HEK293 (cell line): Measurements from ENCODE around the gene VPS13D.

Source experiments
- CTCF ChIA-PET: fragments of 350-600 bp; formaldehyde crosslinking; extraction: SDS; loops from one replicate; lab custom pipeline; 2021; ENCODE audit warnings: antibody characterized with exemption; lab: Yijun Ruan, JAX
- POLR2A ChIA-PET: fragments of 300-600 bp; formaldehyde crosslinking; extraction: SDS; loops from one replicate; lab custom pipeline; 2020; ENCODE audit warnings: antibody characterized with exemption, inconsistent platforms; lab: Yijun Ruan, JAX
- H3K27ac ChIP-seq: fragments of 200-500 bp; sonication (Bioruptor generic); 2 replicates; pipeline ENCODE4 v1.5.1; 2014; ENCODE audit warnings: low read depth, low read length, control low read depth, inconsistent platforms; ENCODE audit errors: extremely low read depth
- H3K36me3 ChIP-seq, 2 experiments: fragments of 200-500 bp in 1 of 2; sonication (Bioruptor generic) in 1 of 2; 1 replicate in 1 of 2; 2 replicates in 1 of 2; pipeline ENCODE4 v1.5.1; 2014 to 2017; ENCODE audit warnings: inconsistent platforms in 2 of 2, low read length in 2 of 2; ENCODE audit not compliant: control insufficient read depth in 2 of 2, insufficient read depth in 1 of 2
- H3K4me1 ChIP-seq: fragments of 200-500 bp; sonication (Bioruptor generic); 2 replicates; pipeline ENCODE4 v1.5.1; 2014; ENCODE audit warnings: mild to moderate bottlenecking, low read length, inconsistent platforms; ENCODE audit not compliant: control insufficient read depth, insufficient read depth
- H3K4me3 ChIP-seq: 2 replicates; pipeline ENCODE4 v1.5.1; 2011; ENCODE audit warnings: low read depth, mild to moderate bottlenecking, control low read depth, low read length, moderate library complexity
- H3K9me3 ChIP-seq: fragments of 200-500 bp; sonication (Bioruptor generic); 2 replicates; pipeline ENCODE4 v1.5.1; 2014; ENCODE audit warnings: low read depth, low read length, inconsistent platforms; ENCODE audit not compliant: control insufficient read depth, insufficient read depth
- EGR2 ChIP-seq: fragments of 450-650 bp; formaldehyde crosslinking; IDR thresholded peaks from 2 replicates; pipeline ENCODE4 v1.5.1; 2016; ENCODE audit warnings: low read depth, missing biosample characterization, missing genetic modification characterization
- KLF1 ChIP-seq: fragments of 450-650 bp; formaldehyde crosslinking; IDR thresholded peaks from 2 replicates; pipeline ENCODE4 v1.5.1; 2016; ENCODE audit warnings: missing biosample characterization, missing genetic modification characterization
- MZF1 ChIP-seq: fragments of 450-650 bp; formaldehyde crosslinking; IDR thresholded peaks from 2 replicates; pipeline ENCODE4 v1.5.1; 2017; ENCODE audit warnings: missing biosample characterization, missing genetic modification characterization, borderline replicate concordance
- OVOL3 ChIP-seq: fragments of 450-650 bp; formaldehyde crosslinking; IDR thresholded peaks from 2 replicates; pipeline ENCODE4 v1.5.1; 2016; ENCODE audit warnings: missing biosample characterization, missing genetic modification characterization
- PRDM1 ChIP-seq: fragments of 450-650 bp; formaldehyde crosslinking; IDR thresholded peaks from 2 replicates; pipeline ENCODE4; 2016; ENCODE audit warnings: missing biosample characterization, missing genetic modification characterization
- SETDB1 ChIP-seq: IDR thresholded peaks from one replicate; pipeline ENCODE4 v1.6.1; 2017; ENCODE audit warnings: mild to moderate bottlenecking, low read length, moderate library complexity, mixed read lengths; ENCODE audit not compliant: insufficient read length
- SP2 ChIP-seq: fragments of 450-650 bp; formaldehyde crosslinking; IDR thresholded peaks from 2 replicates; pipeline ENCODE4 v1.5.1; 2016; ENCODE audit warnings: missing biosample characterization, missing genetic modification characterization
- SP3 ChIP-seq: fragments of 450-650 bp; formaldehyde crosslinking; IDR thresholded peaks from 2 replicates; pipeline ENCODE4 v1.5.1; 2016; ENCODE audit warnings: missing biosample characterization, missing genetic modification characterization
- TRIM28 ChIP-seq: IDR thresholded peaks from 2 replicates; pipeline ENCODE4 v1.6.1; 2011; ENCODE audit warnings: low read length, control low read depth, borderline replicate concordance
- YY1 ChIP-seq: fragments of 450-650 bp; formaldehyde crosslinking; IDR thresholded peaks from 2 replicates; pipeline ENCODE4 v1.5.1; 2018; ENCODE audit warnings: missing biosample characterization, missing genetic modification characterization
- ZFHX2 ChIP-seq: fragments of 450-650 bp; formaldehyde crosslinking; conservative IDR thresholded peaks from 2 replicates; pipeline ENCODE4 v1.5.1; 2016; ENCODE audit warnings: missing biosample characterization, missing genetic modification characterization
- ZNF112 ChIP-seq: fragments of 450-650 bp; formaldehyde crosslinking; IDR thresholded peaks from 2 replicates; pipeline ENCODE4 v1.5.0; 2017; ENCODE audit warnings: missing biosample characterization, missing genetic modification characterization
- ZNF23 ChIP-seq: fragments of 450-650 bp; formaldehyde crosslinking; IDR thresholded peaks from 2 replicates; pipeline ENCODE4 v1.5.1; 2016; ENCODE audit warnings: missing biosample characterization, missing genetic modification characterization, borderline replicate concordance
- ZNF24 ChIP-seq: fragments of 450-650 bp; formaldehyde crosslinking; IDR thresholded peaks from 2 replicates; pipeline ENCODE4 v1.5.1; 2016; ENCODE audit warnings: missing biosample characterization, missing genetic modification characterization
- ZNF341 ChIP-seq: fragments of 450-650 bp; formaldehyde crosslinking; IDR thresholded peaks from 2 replicates; pipeline ENCODE4; 2016; ENCODE audit warnings: low read depth, missing biosample characterization, missing genetic modification characterization
- ZNF677 ChIP-seq: fragments of 450-650 bp; IDR thresholded peaks from 2 replicates; pipeline ENCODE4 v1.5.0; 2018; ENCODE audit warnings: missing biosample characterization, mild to moderate bottlenecking, missing genetic modification characterization, moderate library complexity
- TF ChIP-seq, protein P1 (sequence below): fragments of 450-650 bp; formaldehyde crosslinking; IDR thresholded peaks from 2 replicates; pipeline ENCODE4 v1.5.1; 2016; ENCODE audit warnings: missing biosample characterization, missing genetic modification characterization
- TF ChIP-seq, protein P2 (sequence below): fragments of 450-650 bp; formaldehyde crosslinking; IDR thresholded peaks from 2 replicates; pipeline ENCODE4; 2016; ENCODE audit warnings: missing biosample characterization, missing genetic modification characterization
- TF ChIP-seq, protein P3 (sequence below): fragments of 450-650 bp; formaldehyde crosslinking; IDR thresholded peaks from 2 replicates; pipeline ENCODE4 v1.5.1; 2016; ENCODE audit warnings: missing biosample characterization, missing genetic modification characterization
- TF ChIP-seq, protein P4 (sequence below): fragments of 450-650 bp; formaldehyde crosslinking; IDR thresholded peaks from 2 replicates; pipeline ENCODE4 v1.5.1; 2016; ENCODE audit warnings: missing biosample characterization, missing genetic modification characterization

The VPS13D gene

DNA sequence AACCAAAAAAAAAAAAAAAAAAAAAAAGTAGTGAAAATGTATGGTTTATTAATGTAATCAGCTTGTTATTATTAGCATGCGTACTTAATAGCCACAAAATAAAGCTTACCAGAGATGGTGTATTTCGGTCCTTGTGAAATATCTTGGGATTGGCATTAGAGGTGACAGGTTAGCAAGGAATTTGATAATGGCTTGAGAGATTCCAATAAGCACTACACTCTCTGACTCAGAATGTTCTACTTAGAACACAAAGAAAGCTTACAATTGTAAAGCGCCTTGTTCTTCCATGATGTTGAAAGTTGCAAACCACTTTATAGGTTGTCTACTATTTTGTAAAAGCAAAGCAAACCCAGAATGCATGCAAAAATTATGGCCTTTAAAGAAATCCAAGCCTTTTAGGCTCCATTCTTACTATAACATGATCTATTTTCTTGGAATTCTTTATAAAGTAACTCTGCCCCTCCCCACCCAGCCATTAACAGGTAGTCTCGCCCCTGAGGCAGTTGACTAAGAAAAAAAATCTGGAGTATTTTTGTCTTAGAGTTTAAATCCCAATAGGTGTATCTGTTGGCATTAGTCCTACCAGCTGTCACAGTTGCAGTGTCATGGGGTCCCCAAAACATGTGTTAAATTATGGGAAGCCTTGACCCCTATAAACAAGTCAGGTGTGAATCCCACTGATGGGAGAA, 259.0 kb downstream of the VPS13D start:
- CTCF ChIA-PET, result interaction anchor here (0.7 to 1.0 kb wide), 2 partner anchors 19 to 170 kb away, joined by 3 to 6 read pairs; no protein-coding TSS in a partner anchor
- no peak overlapping the region for H3K27ac ChIP-seq
- no peaks in the 10 kb centered on the region for H3K9me3 ChIP-seq
- H3K36me3 ChIP-seq, result peaks cover 0 to 21% of the 10 kb centered on the region in 2 experiments; a peak in 1 of 3 replicates
- H3K4me1 ChIP-seq, result no peaks in the 10 kb centered on the region
- TF ChIP-seq ZNF112 (tag by site-specific recombination), result no peak
- TF ChIP-seq ZNF23 (tag by site-specific recombination), result no peak
- TF ChIP-seq, protein P1, sequence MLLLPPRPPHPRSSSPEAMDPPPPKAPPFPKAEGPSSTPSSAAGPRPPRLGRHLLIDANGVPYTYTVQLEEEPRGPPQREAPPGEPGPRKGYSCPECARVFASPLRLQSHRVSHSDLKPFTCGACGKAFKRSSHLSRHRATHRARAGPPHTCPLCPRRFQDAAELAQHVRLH (tag by site-specific recombination), result no peak
- TF ChIP-seq ZNF677 (tag by site-specific recombination), result no peak
- no peak for TF ChIP-seq MZF1
- TF ChIP-seq ZNF341 (tag by site-specific recombination), result no peak
- TF ChIP-seq ZFHX2 (tag by site-specific recombination), result no peak
- TF ChIP-seq PRDM1 (tag by site-specific recombination), result no peak
- TF ChIP-seq, protein P2, sequence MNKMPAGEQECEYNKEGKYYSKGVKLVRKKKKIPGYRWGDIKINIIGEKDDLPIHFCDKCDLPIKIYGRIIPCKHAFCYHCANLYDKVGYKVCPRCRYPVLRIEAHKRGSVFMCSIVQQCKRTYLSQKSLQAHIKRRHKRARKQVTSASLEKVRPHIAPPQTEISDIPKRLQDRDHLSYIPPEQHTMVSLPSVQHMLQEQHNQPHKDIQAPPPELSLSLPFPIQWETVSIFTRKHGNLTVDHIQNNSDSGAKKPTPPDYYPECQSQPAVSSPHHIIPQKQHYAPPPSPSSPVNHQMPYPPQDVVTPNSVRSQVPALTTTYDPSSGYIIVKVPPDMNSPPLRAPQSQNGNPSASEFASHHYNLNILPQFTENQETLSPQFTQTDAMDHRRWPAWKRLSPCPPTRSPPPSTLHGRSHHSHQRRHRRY (tag by site-specific recombination), result no peak
- no peak for TF ChIP-seq ZNF24
- TF ChIP-seq, protein P3, sequence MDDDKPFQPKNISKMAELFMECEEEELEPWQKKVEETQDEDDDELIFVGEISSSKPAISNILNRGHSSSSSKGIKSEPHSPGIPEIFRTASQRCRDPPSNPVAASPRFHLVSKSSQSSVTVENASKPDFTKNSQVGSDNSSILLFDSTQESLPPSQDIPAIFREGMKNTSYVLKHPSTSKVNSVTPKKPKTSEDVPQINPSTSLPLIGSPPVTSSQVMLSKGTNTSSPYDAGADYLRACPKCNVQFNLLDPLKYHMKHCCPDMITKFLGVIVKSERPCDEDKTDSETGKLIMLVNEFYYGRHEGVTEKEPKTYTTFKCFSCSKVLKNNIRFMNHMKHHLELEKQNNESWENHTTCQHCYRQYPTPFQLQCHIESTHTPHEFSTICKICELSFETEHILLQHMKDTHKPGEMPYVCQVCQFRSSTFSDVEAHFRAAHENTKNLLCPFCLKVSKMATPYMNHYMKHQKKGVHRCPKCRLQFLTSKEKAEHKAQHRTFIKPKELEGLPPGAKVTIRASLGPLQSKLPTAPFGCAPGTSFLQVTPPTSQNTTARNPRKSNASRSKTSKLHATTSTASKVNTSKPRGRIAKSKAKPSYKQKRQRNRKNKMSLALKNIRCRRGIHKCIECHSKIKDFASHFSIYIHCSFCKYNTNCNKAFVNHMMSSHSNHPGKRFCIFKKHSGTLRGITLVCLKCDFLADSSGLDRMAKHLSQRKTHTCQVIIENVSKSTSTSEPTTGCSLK (tag by site-specific recombination), result no peak
- TF ChIP-seq, all 188 proteins: peak for 0
- no peak overlapping the region for H3K4me3 ChIP-seq
- POLR2A ChIA-PET, result interaction anchor here (0.6 kb wide), 1 partner anchor 50 kb away, joined by 3 read pairs; no protein-coding TSS in a partner anchor

DNA sequence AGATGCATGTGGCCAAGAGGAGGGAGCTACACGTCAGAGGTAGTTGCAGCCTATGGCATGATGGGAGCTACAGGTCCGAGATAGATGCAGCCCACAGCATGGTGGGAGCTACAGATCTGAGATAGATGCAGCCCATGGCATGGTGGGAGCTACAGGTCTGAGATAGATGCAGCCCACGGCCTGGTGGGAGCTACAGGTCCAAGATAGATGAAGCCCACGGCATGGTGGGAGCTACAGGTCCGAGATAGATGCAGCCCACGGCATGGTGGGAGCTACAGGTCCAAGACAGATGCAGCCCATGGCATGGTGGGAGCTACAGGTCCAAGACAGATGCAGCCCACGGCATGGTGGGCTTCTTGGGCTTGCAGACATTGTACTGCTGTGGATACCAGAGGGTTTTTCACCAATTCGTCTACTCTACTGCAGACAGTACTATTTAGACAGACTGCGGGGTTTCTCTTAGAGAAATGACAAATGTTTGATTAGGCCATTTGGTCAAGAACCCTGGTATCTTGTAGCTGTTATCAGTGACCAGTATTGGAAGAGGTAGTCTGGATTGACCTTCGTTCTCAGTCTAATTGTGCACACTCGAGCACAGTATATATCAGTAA, 260.8 kb downstream of the VPS13D start:
- POLR2A ChIA-PET, result no interaction called here
- TF ChIP-seq TRIM28 (peak; percentile 100; the same call in 1 of the 2 replicates), EGR2 (peak; percentile 61), OVOL3 (tag by site-specific recombination) (no peak), YY1 (tag by site-specific recombination) (0 out of 2 replicates have a peak, but pooled peaks have one; percentile 39), SP3 (tag by site-specific recombination) (no peak), PRDM1 (tag by site-specific recombination) (no peak), SP2 (tag by site-specific recombination) (0 out of 2 replicates have a peak, but pooled peaks have one; percentile 14), ZFHX2 (tag by site-specific recombination) (0 out of 2 replicates have a peak, but pooled peaks have one; percentile 10), KLF1 (tag by site-specific recombination) (no peak), SETDB1 (peak; percentile 81)
- TF ChIP-seq, protein P4, sequence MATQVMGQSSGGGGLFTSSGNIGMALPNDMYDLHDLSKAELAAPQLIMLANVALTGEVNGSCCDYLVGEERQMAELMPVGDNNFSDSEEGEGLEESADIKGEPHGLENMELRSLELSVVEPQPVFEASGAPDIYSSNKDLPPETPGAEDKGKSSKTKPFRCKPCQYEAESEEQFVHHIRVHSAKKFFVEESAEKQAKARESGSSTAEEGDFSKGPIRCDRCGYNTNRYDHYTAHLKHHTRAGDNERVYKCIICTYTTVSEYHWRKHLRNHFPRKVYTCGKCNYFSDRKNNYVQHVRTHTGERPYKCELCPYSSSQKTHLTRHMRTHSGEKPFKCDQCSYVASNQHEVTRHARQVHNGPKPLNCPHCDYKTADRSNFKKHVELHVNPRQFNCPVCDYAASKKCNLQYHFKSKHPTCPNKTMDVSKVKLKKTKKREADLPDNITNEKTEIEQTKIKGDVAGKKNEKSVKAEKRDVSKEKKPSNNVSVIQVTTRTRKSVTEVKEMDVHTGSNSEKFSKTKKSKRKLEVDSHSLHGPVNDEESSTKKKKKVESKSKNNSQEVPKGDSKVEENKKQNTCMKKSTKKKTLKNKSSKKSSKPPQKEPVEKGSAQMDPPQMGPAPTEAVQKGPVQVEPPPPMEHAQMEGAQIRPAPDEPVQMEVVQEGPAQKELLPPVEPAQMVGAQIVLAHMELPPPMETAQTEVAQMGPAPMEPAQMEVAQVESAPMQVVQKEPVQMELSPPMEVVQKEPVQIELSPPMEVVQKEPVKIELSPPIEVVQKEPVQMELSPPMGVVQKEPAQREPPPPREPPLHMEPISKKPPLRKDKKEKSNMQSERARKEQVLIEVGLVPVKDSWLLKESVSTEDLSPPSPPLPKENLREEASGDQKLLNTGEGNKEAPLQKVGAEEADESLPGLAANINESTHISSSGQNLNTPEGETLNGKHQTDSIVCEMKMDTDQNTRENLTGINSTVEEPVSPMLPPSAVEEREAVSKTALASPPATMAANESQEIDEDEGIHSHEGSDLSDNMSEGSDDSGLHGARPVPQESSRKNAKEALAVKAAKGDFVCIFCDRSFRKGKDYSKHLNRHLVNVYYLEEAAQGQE (tag by site-specific recombination), result no peak
- peaks cover 0 to 21% of the 10 kb centered on the region in 2 experiments; a peak in 1 of 3 replicates for H3K36me3 ChIP-seq
- H3K4me1 ChIP-seq, result no peaks in the 10 kb centered on the region
- H3K4me3 ChIP-seq, result no peak overlapping the region
- no peak overlapping the region for H3K27ac ChIP-seq
- H3K9me3 ChIP-seq, result no peaks in the 10 kb centered on the region
- CTCF ChIA-PET, result interaction anchor here (0.6 kb wide), 1 partner anchor 9 kb away, joined by 3 read pairs; no protein-coding TSS in a partner anchor
